Measurements from ENCODE around the gene KCNMA1.

The KCNMA1 gene

GRCh38 chr10:77287647-77288120 lies 349.9 kb downstream of the KCNMA1 start:
- no peak for DNase-seq

DNA sequence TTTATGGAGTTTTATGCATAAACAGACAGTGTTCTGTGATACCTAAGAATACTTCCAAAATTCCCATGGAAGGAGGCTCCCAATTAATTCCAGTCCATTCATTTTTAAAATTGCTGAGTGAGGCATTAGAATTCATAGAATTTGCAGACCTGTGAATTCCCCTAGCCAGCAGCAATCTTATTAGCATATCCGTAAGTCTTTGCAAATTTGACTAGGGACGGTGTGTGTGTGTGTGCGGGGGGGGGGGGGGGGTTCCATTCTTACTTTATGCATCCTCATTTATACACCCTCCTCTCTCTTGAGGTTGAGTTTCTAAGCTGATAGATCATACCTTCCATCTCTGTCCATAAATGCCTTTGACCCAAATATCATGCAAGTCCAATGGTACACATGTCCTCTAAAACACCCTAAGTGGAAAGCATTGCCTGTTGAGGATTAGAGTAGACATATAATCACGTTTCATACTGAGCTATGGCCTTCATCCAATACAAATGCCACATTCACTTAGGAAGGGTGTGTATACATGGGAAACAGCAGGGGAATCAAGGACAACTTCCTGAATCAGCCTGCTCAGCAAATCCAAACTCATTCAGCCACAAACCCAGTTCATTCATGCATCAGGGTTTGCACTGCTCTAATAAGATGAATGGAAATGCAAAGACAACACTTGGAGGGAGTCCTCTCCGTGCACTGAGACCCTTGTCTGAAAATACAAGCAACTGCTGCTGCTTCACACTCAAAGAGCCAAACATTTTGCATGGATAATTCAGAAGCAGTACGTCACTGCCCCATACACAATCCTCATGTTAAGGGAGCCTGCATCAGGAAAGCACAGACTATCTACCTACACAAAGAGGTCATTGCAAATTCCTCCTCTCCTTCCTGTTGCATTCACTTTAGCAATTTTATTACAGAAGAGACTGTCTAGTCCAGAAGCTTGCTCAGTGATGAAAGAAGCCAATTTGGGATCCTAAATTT lies 350.8 kb downstream of the KCNMA1 start:
- DNase-seq: no peak

- DNase-seq: no peak
Observed at GRCh38 chr10:77285529-77286182, 352.0 kb downstream of the KCNMA1 start.

DNA sequence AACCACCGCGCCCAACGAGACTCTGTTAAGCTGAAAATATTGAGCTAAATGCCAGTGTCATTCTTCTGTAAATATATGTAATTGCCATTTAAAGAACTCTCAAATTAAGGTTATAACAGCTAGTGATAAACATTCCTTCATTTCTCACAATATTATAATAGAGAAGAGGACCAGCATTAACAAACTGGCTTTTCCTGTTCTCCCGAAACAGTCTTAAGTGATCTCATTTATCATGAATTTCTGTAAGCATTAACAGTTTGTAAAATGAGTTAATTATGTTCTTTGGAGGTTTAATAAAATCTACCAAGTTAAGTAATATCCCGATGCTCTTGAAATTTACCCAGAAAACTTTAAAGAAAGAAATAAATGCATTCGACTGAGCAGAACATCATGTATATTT lies 352.8 kb downstream of the KCNMA1 start:
- DNase-seq: no peak

GRCh38 chr10:77283326-77283725 lies 354.3 kb downstream of the KCNMA1 start:
- DNase-seq: no peak

DNA sequence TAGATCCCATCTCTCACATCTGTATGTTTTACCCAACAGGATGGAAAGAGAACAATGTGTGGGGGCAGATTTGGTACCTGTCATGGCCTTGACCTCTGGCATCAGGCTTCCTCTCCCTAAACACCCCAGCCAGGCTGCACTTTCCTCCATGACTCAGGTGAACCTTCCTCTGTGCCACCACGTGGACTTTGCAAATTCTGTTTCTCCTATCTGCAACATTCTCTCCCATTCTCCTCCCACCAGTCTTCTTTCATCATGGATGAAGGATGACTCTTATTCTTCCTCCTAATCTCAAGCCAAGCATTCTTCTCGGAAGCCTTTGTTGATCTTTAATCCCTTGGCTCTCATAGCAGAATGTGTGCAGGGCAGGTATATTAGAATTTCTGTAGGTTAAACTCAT lies 355.4 kb downstream of the KCNMA1 start:
- DNase-seq: no peak

GRCh38 chr10:77281719-77282118 lies 355.9 kb downstream of the KCNMA1 start:
- DNase-seq: no peak

GRCh38 chr10:77279207-77279606 lies 358.4 kb downstream of the KCNMA1 start:
- peak; percentile 29 for DNase-seq

- DNase-seq: no peak
Observed at GRCh38 chr10:77274046-77274795, 363.4 kb downstream of the KCNMA1 start.

GRCh38 chr10:77269163-77269562 lies 368.4 kb downstream of the KCNMA1 start:
- DNase-seq: no peak

- no peak for DNase-seq
Observed at GRCh38 chr10:77268721-77269120, 368.9 kb downstream of the KCNMA1 start.

DNA sequence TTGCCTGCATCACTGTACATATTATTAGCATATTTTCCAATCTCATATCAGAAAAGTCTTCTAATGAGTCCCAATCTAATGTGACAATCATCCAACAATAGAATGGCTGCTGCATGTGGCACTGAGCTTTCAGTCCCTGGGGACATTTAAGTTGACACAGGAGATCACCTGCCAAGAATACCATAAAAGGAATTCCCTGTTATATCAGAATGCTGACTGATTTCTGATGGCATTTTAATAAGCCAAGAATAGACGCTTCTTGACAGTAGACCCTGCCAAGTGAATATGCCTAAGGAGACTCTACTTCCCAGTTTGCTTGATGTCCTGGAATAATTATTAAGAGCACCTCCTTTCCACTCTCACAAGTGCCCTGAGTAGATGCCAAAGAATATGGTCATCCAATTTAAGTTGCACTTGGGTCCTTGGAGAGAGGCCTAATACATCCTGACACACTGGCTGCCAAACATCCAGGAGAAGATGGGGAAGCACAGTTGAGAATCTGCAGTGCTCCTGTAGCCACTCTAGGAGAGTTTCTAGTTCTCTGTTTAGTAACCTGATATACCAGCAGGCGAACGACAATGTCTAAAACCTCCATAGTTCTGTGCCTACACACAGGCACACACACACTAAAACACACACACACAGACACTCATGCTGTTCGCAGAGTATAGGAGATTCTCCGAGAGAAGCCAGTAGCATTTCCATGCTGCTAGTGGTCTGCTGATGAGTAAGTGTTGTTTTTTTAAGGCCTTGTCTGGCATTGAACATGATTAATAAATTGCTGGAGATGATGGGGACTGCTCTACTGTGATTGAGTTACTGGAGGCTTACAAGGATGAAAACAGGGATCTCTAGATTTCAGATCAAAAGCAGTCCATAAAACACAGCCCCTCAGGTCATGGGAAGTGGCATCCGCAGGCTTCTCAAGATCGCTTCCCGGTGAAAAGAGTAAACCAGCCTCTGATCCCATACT lies 369.6 kb downstream of the KCNMA1 start:
- no peak for DNase-seq

DNA sequence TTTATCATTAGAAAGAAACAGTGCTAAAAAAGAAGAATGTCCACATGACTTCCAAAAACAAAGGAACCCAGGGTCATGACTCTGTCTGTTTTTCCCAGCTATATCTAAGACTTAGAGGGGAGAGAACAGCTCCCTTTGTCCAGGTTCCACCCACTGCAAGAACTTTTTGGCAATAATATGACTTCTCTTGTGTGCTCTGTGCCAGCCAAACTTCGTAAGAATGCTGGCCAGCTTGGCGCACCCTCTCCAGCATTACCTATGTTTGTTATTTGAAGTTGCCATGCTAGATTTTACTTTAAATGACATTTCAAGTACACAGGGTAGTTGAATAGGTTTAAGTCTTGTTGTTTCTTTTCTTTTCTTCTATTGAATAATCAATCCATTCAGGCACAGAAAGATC lies 371.4 kb downstream of the KCNMA1 start:
- no peak for DNase-seq

GRCh38 chr10:77264527-77264926 lies 373.1 kb downstream of the KCNMA1 start:
- DNase-seq: no peak

- DNase-seq: peak; percentile 24
Observed at GRCh38 chr10:77264107-77264506, 373.5 kb downstream of the KCNMA1 start.

DNA sequence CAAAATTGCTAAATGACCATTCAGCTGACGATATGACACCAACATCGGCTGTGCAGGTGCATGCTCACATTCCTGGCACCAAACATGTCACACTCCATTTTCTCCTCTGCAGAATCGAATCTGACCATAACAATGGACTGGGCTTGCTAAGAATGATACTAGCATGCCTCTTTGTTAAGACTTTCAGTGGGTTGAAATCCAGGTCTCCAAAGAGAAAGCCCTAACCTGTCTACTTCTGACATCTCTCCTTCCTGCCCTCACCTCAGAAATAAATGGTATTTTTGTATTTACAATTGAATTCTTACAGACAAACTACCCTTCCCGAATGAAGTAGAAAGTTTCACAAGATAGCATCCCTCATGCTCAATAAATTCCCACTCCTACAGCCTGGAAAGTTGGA lies 373.9 kb downstream of the KCNMA1 start:
- DNase-seq: no peak

DNA sequence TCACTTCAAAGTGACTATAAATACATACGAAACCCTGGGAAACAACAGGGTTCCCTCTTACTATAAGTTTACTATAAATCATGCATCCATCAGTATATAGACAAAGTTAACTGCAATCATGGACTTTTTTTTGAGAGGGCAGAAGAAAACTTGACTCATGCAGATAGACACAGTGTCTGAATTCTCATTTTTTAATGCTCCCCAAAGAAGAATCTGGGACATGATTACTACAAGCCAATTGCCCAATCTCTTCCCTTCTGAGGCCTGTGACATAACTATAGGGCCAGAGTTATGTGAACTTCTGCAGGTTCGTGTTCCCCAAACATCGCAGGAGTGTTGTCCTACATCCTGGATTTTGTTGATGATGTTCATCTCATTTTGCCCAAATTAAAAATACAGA lies 376.5 kb downstream of the KCNMA1 start:
- DNase-seq: no peak

GRCh38 chr10:77259171-77259874 lies 378.3 kb downstream of the KCNMA1 start:
- DNase-seq: no peak

DNA sequence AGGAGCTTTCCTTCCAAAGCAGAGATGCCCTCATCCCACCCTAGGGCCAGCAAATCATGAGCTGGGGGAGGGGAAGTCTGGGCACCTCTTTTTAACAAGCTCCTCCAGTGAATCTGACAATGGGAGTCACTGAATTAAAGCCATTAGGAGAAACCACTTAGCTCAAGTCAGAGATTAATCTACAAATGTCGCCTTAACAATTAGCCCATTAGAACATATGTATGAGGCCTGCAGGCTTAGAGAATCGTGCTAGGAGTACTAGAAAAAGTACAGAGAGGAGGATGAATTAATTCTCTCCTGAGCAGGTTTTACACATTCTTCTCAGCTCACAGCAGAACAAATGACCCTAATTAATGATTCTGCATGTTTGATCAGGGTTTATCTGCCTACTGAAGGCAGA lies 381.3 kb downstream of the KCNMA1 start:
- DNase-seq: no peak

GRCh38 chr10:77253556-77254064 lies 384.0 kb downstream of the KCNMA1 start:
- no peak for DNase-seq

DNA sequence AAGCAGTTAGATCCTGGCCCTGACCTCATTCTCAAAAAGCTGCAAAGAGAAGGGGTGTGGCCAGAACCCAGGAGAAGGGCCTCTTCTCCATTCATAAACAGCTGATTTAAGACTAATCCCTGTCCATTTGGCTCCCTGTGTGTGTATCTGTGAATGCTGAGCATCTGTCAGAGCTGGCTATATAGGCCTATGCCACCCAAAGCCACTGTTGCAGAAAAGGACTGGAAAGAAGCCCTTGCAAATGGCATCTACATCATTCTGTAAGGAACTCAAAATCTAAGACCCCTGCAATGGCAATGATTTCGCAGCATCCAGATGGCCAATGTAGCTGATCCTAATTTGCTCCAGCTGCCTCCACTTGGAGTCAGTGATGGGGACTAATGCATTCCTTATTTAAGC lies 384.5 kb downstream of the KCNMA1 start:
- no peak for DNase-seq

Data from stimulated activated CD8-positive, alpha-beta memory T cell treated with anti-CD3 and anti-CD28 coated beads, Interleukin-4, amount 100 ng/mL, for 48 hours (primary cell).